ENCODE results near the gene RBFOX1. TPM values are rescaled to one million over a fixed set of nuclear protein-coding genes. Genes with fewer than 3 reads are reported as not detected.

Gene RBFOX1
- total RNA-seq, 1 donor from 2014 or later, result not detected

GRCh38 chr16:7334801-7335560, 2.3 kb downstream of the RBFOX1 start:
- DNase-seq (ENCODE audit: low spot score), result no peak

- no peak for DNase-seq (ENCODE audit: low spot score)
These were observed 3.5 kb downstream of the RBFOX1 start for GRCh38 chr16:7335991-7336634.

- no peak for DNase-seq (ENCODE audit: low spot score)
These were observed 4.1 kb downstream of the RBFOX1 start for GRCh38 chr16:7336742-7337141.

GRCh38 chr16:7338826-7339225, 6.2 kb downstream of the RBFOX1 start:
- no peak for DNase-seq (ENCODE audit: low spot score)

GRCh38 chr16:7339700-7340099, 7.1 kb downstream of the RBFOX1 start:
- DNase-seq (ENCODE audit: low spot score), result no peak

GRCh38 chr16:7340938-7341337, 8.3 kb downstream of the RBFOX1 start:
- no peak for DNase-seq (ENCODE audit: low spot score)

- DNase-seq (ENCODE audit: low spot score), result no peak
These were observed 10.0 kb downstream of the RBFOX1 start for GRCh38 chr16:7342598-7342997.

GRCh38 chr16:7343243-7343642, 10.6 kb downstream of the RBFOX1 start:
- no peak for DNase-seq (ENCODE audit: low spot score)

GRCh38 chr16:7344830-7345780, 12.5 kb downstream of the RBFOX1 start:
- no peak for DNase-seq (ENCODE audit: low spot score)

- no peak for DNase-seq (ENCODE audit: low spot score)
These were observed 18.2 kb downstream of the RBFOX1 start for GRCh38 chr16:7350806-7351205.

- no peak for DNase-seq (ENCODE audit: low spot score)
These were observed 19.2 kb downstream of the RBFOX1 start for GRCh38 chr16:7351610-7352510.

GRCh38 chr16:7355758-7356157, 23.1 kb downstream of the RBFOX1 start:
- DNase-seq (ENCODE audit: low spot score), result no peak

GRCh38 chr16:7361416-7362129, 28.9 kb downstream of the RBFOX1 start:
- no peak for DNase-seq (ENCODE audit: low spot score)

- DNase-seq (ENCODE audit: low spot score), result no peak
These were observed 29.6 kb downstream of the RBFOX1 start for GRCh38 chr16:7362231-7362630.

- no peak for DNase-seq (ENCODE audit: low spot score)
These were observed 31.1 kb downstream of the RBFOX1 start for GRCh38 chr16:7363422-7364417.

GRCh38 chr16:7366041-7366440, 33.4 kb downstream of the RBFOX1 start:
- no peak for DNase-seq (ENCODE audit: low spot score)

GRCh38 chr16:7366993-7367880, 34.6 kb downstream of the RBFOX1 start:
- no peak for DNase-seq (ENCODE audit: low spot score)

- DNase-seq (ENCODE audit: low spot score), result no peak
These were observed 36.6 kb downstream of the RBFOX1 start for GRCh38 chr16:7369204-7369603.
